ENCODE results near the gene NETO1. TPM values are rescaled to one million over a fixed set of nuclear protein-coding genes. Genes with fewer than 3 reads are reported as not detected.

The NETO1 gene
- total and polyA plus RNA-seq, 10 of the 15 experiments (the other 5 are each of a cell fraction or from before 2014, with no cell fraction given), result 0.52 TPM; not detected in 9

DNA sequence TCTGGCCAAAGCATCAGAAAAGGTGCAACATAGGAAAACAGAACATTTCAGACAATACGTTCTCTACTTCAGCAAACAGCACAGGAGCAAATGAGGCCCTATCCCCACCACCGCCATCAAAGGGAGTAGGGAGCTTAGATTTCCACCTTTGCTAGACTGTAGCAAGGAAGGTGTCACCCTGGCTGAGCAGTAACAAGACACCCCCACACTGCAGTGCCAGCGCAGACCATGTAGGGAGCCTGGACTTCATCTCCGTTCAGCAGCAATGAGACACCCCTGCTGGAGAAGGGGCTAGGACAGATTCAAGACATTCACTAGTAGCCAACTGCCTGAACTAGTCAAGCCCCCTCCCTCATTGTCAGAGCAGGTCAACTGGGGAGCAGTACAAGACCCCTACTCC lies 163.6 kb downstream of the NETO1 start:
- no peak for DNase-seq (ENCODE audit: low read depth, low spot score)
- ChIA-PET SMC1A (ENCODE audit: uncharacterized antibody, unreplicated experiment) (no interaction called here), POLR2A (no interaction called here), RAD21 (ENCODE audit: unreplicated experiment) (no interaction called here), CTCF (no interaction called here)
- in situ Hi-C loops (cut with MboI) (no loop called here), intact Hi-C loops (cut with micrococcal nuclease; ENCODE audit: unreplicated experiment) (no loop called here)
- TF ChIP-seq ZSCAN29 (IDR thresholded peaks at IDR 0.05), result no peak
- TF ChIP-seq, protein P1, sequence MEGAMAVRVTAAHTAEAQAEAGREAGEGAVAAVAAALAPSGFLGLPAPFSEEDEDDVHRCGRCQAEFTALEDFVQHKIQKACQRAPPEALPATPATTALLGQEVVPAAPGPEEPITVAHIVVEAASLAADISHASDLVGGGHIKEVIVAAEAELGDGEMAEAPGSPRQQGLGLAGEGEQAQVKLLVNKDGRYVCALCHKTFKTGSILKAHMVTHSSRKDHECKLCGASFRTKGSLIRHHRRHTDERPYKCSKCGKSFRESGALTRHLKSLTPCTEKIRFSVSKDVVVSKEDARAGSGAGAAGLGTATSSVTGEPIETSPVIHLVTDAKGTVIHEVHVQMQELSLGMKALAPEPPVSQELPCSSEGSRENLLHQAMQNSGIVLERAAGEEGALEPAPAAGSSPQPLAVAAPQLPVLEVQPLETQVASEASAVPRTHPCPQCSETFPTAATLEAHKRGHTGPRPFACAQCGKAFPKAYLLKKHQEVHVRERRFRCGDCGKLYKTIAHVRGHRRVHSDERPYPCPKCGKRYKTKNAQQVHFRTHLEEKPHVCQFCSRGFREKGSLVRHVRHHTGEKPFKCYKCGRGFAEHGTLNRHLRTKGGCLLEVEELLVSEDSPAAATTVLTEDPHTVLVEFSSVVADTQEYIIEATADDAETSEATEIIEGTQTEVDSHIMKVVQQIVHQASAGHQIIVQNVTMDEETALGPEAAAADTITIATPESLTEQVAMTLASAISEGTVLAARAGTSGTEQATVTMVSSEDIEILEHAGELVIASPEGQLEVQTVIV (IDR thresholded peaks at IDR 0.05; ENCODE audit: borderline replicate concordance, partially characterized antibody), result no peak
- H2AFZ ChIP-seq (ENCODE audit: control insufficient read depth, low read depth, low read length), result no peak overlapping the region
- no peak overlapping the region for H3K9ac ChIP-seq (ENCODE audit: control insufficient read depth, insufficient read depth, low read length)
- 73% methylated on average over 4 of the region's 4 CpGs for WGBS (ENCODE audit: insufficient coverage, insufficient replicate concordance, low lambda C conversion rate, missing lambda C conversion rate)
- no peak overlapping the region for H3K4me3 ChIP-seq
- no peaks in the 10 kb centered on the region for H3K9me3 ChIP-seq (replicated peaks; ENCODE audit: control insufficient read depth, insufficient read depth, low read length)
- BruUV-seq (replicated peaks), result no TSS peak
- no peaks in the 10 kb centered on the region for H3K4me1 ChIP-seq (ENCODE audit: control insufficient read depth, insufficient read depth, low read length)
- H3K79me2 ChIP-seq (ENCODE audit: control insufficient read depth, insufficient read depth, low read length), result no peaks in the 10 kb centered on the region
- FAIRE-seq, result no peak
- H3K4me2 ChIP-seq (ENCODE audit: control insufficient read depth, insufficient read depth), result no peak overlapping the region
- H3K36me3 ChIP-seq (ENCODE audit: control insufficient read depth in 2 of 2, insufficient read depth in 2 of 2, low read length in 1 of 2), result no peaks in the 10 kb centered on the region
- no peak for ATAC-seq
- H4K20me1 ChIP-seq (ENCODE audit: control insufficient read depth, insufficient read depth), result no peaks in the 10 kb centered on the region
- H3K27ac ChIP-seq (ENCODE audit: control insufficient read depth, insufficient read depth), result no peak overlapping the region
- no peaks in the 10 kb centered on the region for H3K27me3 ChIP-seq (replicated peaks in 1 of 2; ENCODE audit: control insufficient read depth in 2 of 2, insufficient read depth in 2 of 2, low read length in 1 of 2)

DNA sequence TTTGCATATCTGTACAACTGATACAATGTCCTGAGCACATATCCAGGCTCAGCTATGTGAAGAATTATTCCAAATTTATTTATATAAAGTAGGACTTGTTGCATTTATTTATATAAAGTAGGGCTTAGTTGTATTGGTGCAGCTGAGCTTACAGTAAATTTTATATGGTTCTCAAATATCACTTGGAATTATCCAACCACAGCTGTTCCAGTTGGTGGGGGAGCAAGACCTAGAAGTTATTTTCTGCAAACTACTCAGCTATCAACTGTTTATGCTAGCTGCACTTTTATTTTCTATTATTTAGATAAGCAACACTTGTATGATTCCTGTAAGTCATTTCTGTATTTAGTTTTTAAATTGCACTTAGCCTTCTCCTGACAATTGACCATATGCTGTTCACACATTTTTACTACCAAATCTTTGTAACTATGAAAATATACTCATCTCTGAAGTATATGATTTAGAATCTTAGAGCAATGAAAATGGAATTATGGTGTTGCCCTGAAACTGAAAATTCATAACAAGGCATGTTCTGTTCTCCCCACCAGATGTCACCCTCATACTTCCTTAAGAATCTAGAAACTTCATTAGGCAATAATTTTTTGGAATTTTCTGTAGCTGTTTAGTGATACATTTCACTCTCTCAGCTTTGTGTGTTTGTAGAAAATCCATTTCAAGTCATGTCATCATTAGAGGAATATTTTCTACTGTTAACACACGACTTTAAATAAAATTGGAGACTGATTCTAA lies 166.7 kb downstream of the NETO1 start:
- ChIA-PET SMC1A (ENCODE audit: uncharacterized antibody, unreplicated experiment) (interaction anchor here (0.6 to 1.6 kb wide), 5 partner anchors 29 to 1141 kb away, joined by 3 to 6 read pairs (median 4); no protein-coding TSS in a partner anchor), RAD21 (ENCODE audit: unreplicated experiment) (interaction anchor here (0.7 to 1.4 kb wide), 4 partner anchors 26 to 1142 kb away, joined by 3 to 6 read pairs (median 4); no protein-coding TSS in a partner anchor), POLR2A (no interaction called here), CTCF (interaction anchor here (0.8 to 1.7 kb wide), 18 partner anchors 8 to 1144 kb away, joined by 3 to 11 read pairs (median 3); no protein-coding TSS in a partner anchor)
- Histone ChIP-seq H3K79me2 (ENCODE audit: control insufficient read depth, insufficient read depth, low read length) (no peaks in the 10 kb centered on the region), H3K4me1 (ENCODE audit: control insufficient read depth, insufficient read depth, low read length) (no peaks in the 10 kb centered on the region), H3K27me3 (replicated peaks in 1 of 2; ENCODE audit: control insufficient read depth in 2 of 2, insufficient read depth in 2 of 2, low read length in 1 of 2) (no peaks in the 10 kb centered on the region), H3K27ac (ENCODE audit: control insufficient read depth, insufficient read depth) (no peak overlapping the region), H4K20me1 (ENCODE audit: control insufficient read depth, insufficient read depth) (no peaks in the 10 kb centered on the region), H3K9me3 (replicated peaks; ENCODE audit: control insufficient read depth, insufficient read depth, low read length) (no peaks in the 10 kb centered on the region; the same call in 2 of the 3 replicates), H3K4me3 (no peak overlapping the region), H3K36me3 (ENCODE audit: control insufficient read depth in 2 of 2, insufficient read depth in 2 of 2, low read length in 1 of 2) (no peaks in the 10 kb centered on the region), H3K4me2 (ENCODE audit: control insufficient read depth, insufficient read depth) (no peak overlapping the region), H2AFZ (ENCODE audit: control insufficient read depth, low read depth, low read length) (no peak overlapping the region), H3K9ac (ENCODE audit: control insufficient read depth, insufficient read depth, low read length) (no peak overlapping the region)
- BruUV-seq (replicated peaks), result no TSS peak
- intact Hi-C loops (cut with micrococcal nuclease; ENCODE audit: unreplicated experiment), result loop anchor here (2.0 kb wide), 1 partner anchor 1142 kb away; no protein-coding TSS in a partner anchor
- ATAC-seq (peak; percentile 64), DNase-seq (ENCODE audit: low read depth, low spot score) (no peak), FAIRE-seq (peak; percentile 27)
- in situ Hi-C loops (cut with MboI), result no loop called here
- WGBS (ENCODE audit: insufficient coverage, insufficient replicate concordance, low lambda C conversion rate, missing lambda C conversion rate), result 4% methylated on average over 1 of the region's 1 CpG
- TF ChIP-seq SMARCA5 (IDR thresholded peaks at IDR 0.05) (no peak), TCF3 (IDR thresholded peaks at IDR 0.05; ENCODE audit: borderline replicate concordance, insufficient read depth, low read depth, low read length) (no peak), POU2F2 (IDR thresholded peaks at IDR 0.05; ENCODE audit: borderline replicate concordance, low read depth, low read length) (no peak), PKNOX1 (IDR thresholded peaks at IDR 0.05) (no peak), RAD21 (IDR thresholded peaks at IDR 0.05; ENCODE audit: insufficient read depth, low read depth, low read length) (peak; percentile 47), ZZZ3 (IDR thresholded peaks at IDR 0.05; ENCODE audit: control insufficient read depth, insufficient read length, low read depth) (no peak)
- TF ChIP-seq, protein P2, sequence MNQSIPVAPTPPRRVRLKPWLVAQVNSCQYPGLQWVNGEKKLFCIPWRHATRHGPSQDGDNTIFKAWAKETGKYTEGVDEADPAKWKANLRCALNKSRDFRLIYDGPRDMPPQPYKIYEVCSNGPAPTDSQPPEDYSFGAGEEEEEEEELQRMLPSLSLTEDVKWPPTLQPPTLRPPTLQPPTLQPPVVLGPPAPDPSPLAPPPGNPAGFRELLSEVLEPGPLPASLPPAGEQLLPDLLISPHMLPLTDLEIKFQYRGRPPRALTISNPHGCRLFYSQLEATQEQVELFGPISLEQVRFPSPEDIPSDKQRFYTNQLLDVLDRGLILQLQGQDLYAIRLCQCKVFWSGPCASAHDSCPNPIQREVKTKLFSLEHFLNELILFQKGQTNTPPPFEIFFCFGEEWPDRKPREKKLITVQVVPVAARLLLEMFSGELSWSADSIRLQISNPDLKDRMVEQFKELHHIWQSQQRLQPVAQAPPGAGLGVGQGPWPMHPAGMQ (IDR thresholded peaks at IDR 0.05; ENCODE audit: borderline replicate concordance), result no peak
- TF ChIP-seq, protein P3, sequence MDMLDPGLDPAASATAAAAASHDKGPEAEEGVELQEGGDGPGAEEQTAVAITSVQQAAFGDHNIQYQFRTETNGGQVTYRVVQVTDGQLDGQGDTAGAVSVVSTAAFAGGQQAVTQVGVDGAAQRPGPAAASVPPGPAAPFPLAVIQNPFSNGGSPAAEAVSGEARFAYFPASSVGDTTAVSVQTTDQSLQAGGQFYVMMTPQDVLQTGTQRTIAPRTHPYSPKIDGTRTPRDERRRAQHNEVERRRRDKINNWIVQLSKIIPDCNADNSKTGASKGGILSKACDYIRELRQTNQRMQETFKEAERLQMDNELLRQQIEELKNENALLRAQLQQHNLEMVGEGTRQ (IDR thresholded peaks at IDR 0.05; ENCODE audit: borderline replicate concordance, low read depth, low read length), result no peak
